Loucy (cell line): ENCODE measurements around the gene ADM2.

ENCODE experiments used
- H2AFZ ChIP-seq: fragments of 200-600 bp; sonication (generic); 2 replicates; pipeline ENCODE4 v1.6.0; 2016; ENCODE audit warnings: antibody characterized with exemption, mild to moderate bottlenecking, low read length, moderate library complexity
- H3F3A ChIP-seq: fragments of 200-600 bp; 2 replicates; pipeline ENCODE4 v1.6.0; 2016; ENCODE audit warnings: antibody characterized with exemption, low read depth, mild to moderate bottlenecking
- H3K27me3 ChIP-seq: fragments of 200-600 bp; sonication (generic); 2 replicates; pipeline ENCODE4 v1.6.1; 2014; ENCODE audit warnings: low read length, mild to moderate bottlenecking; ENCODE audit not compliant: insufficient read depth, poor library complexity, severe bottlenecking
- H3K36me3 ChIP-seq: fragments of 200-600 bp; sonication (generic); 2 replicates; pipeline ENCODE4 v1.6.1; 2016; ENCODE audit warnings: low read length; ENCODE audit not compliant: insufficient read depth
- H3K4me1 ChIP-seq: fragments of 200-600 bp; sonication (generic); 2 replicates; pipeline ENCODE4 v1.5.1; 2014; ENCODE audit warnings: low read length, mild to moderate bottlenecking; ENCODE audit not compliant: insufficient read depth, poor library complexity, severe bottlenecking
- H3K4me2 ChIP-seq: fragments of 200-600 bp; sonication (generic); 2 replicates; pipeline ENCODE4 v1.6.0; 2014; ENCODE audit warnings: antibody characterized with exemption, low read length, low read depth, mild to moderate bottlenecking; ENCODE audit not compliant: poor library complexity, severe bottlenecking
- H3K4me3 ChIP-seq: fragments of 200-600 bp; sonication (generic); 2 replicates; pipeline ENCODE4 v1.5.1; 2014; ENCODE audit warnings: low read length, mild to moderate bottlenecking, mixed read lengths; ENCODE audit not compliant: poor library complexity, severe bottlenecking
- H3K79me2 ChIP-seq: fragments of 200-600 bp; sonication (generic); 2 replicates; pipeline ENCODE4 v1.6.1; 2014; ENCODE audit warnings: low read length; ENCODE audit not compliant: insufficient read depth
- H3K9ac ChIP-seq: fragments of 200-600 bp; sonication (generic); 2 replicates; pipeline ENCODE4 v1.6.0; 2014; ENCODE audit warnings: mild to moderate bottlenecking, low read depth, low read length, moderate library complexity; ENCODE audit not compliant: poor library complexity, severe bottlenecking
- H3K9me2 ChIP-seq: fragments of 200-600 bp; sonication (generic); replicated peaks from 2 replicates; pipeline ENCODE4 v1.6.1; 2016; ENCODE audit warnings: low read depth, low read length, mixed read lengths
- H3K9me3 ChIP-seq: fragments of 200-600 bp; sonication (generic); 2 replicates; pipeline ENCODE4 v1.6.1; 2014; ENCODE audit warnings: mild to moderate bottlenecking, antibody characterized with exemption, low read length, low read depth; ENCODE audit not compliant: insufficient read depth
- H4K20me1 ChIP-seq: fragments of 200-600 bp; sonication (generic); 2 replicates; pipeline ENCODE4 v1.6.0; 2014; ENCODE audit warnings: antibody characterized with exemption, low read length, mild to moderate bottlenecking; ENCODE audit not compliant: insufficient read depth, poor library complexity, severe bottlenecking
- EZH2phosphoT487 ChIP-seq: fragments of 200-600 bp; IDR thresholded peaks from 2 replicates; pipeline ENCODE4 v1.6.1; 2018; ENCODE audit warnings: antibody characterized with exemption, mild to moderate bottlenecking, moderate library complexity, borderline replicate concordance
- TF ChIP-seq, protein P1 (sequence below): fragments of 200-600 bp; sonication (generic); conservative IDR thresholded peaks from 2 replicates; pipeline ENCODE4 v1.5.1; 2014; ENCODE audit warnings: mild to moderate bottlenecking, antibody characterized with exemption, low read length

Gene ADM2

DNA sequence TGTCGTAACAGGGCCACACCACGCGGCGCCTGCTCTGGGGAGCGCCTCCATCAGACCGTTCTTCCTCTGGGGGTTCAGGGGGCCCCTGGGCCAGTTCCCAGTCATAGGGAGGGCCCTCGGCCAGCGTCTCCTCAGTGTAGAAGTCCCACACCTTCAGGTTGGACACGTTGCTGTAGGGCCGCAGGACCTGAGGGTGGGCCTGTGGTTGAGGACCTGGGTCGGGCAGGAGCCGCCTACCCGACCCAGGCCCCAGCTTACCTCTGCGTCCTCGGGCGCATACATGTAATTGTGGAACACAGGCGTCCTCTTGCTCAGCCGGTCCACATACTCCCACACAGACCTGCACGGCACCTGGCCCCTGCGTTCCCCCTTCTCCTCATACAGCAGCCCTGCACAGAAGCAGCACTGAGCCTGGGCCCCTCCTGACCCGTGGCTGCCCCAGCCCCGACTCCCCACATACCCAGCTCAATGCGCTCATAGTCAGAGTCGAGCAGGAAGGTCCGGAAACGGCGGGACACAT lies 26.7 kb upstream of the ADM2 start:
- Histone ChIP-seq H3K4me3 (no peak overlapping the region), H3K79me2 (no peaks in the 10 kb centered on the region), H3K9me3 (no peaks in the 10 kb centered on the region), H3K27me3 (no peaks in the 10 kb centered on the region), H3F3A (no peaks in the 10 kb centered on the region), H3K4me1 (peaks cover 5% of the 10 kb centered on the region), H3K4me2 (no peak overlapping the region), H3K9me2 (no peaks in the 10 kb centered on the region), H3K36me3 (peaks cover 63% of the 10 kb centered on the region; the same call in 1 of the 2 replicates), H4K20me1 (peaks cover 9% of the 10 kb centered on the region), H2AFZ (no peak overlapping the region), H3K9ac (no peak overlapping the region)
- TF ChIP-seq, protein P1, sequence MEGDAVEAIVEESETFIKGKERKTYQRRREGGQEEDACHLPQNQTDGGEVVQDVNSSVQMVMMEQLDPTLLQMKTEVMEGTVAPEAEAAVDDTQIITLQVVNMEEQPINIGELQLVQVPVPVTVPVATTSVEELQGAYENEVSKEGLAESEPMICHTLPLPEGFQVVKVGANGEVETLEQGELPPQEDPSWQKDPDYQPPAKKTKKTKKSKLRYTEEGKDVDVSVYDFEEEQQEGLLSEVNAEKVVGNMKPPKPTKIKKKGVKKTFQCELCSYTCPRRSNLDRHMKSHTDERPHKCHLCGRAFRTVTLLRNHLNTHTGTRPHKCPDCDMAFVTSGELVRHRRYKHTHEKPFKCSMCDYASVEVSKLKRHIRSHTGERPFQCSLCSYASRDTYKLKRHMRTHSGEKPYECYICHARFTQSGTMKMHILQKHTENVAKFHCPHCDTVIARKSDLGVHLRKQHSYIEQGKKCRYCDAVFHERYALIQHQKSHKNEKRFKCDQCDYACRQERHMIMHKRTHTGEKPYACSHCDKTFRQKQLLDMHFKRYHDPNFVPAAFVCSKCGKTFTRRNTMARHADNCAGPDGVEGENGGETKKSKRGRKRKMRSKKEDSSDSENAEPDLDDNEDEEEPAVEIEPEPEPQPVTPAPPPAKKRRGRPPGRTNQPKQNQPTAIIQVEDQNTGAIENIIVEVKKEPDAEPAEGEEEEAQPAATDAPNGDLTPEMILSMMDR: no peak
- no peak for TF ChIP-seq EZH2phosphoT487

DNA sequence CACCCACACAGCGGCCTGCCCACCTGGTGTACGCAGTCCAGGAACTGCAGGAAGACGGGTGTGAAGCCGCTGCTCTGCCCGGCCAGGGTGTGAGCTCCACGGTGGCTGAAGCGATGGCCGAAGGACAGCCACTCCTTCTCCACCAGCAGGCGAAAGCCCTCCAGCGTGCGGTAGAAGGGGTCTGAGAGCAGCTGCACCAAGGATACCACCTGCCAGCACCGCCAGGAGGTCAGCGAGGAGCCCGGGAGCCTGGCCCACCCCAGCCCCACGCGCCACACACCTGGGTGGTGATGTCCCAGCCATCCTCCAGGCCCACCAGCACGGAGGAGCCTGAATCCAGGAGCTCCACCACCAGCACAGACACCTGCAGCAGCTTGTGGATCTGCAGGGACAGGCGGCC lies 26.1 kb upstream of the ADM2 start:
- H3F3A ChIP-seq: no peaks in the 10 kb centered on the region
- no peak overlapping the region for H3K4me3 ChIP-seq
- no peak overlapping the region for H3K4me2 ChIP-seq
- no peak for TF ChIP-seq EZH2phosphoT487
- TF ChIP-seq, protein P1: no peak
- H3K9me2 ChIP-seq: no peaks in the 10 kb centered on the region
- H2AFZ ChIP-seq: no peak overlapping the region
- peaks cover 7% of the 10 kb centered on the region for H4K20me1 ChIP-seq
- peaks cover 68% of the 10 kb centered on the region; the same call in 1 of the 2 replicates for H3K36me3 ChIP-seq
- no peak overlapping the region for H3K9ac ChIP-seq
- H3K9me3 ChIP-seq: no peaks in the 10 kb centered on the region
- H3K27me3 ChIP-seq: no peaks in the 10 kb centered on the region
- H3K4me1 ChIP-seq: no peaks in the 10 kb centered on the region
- no peaks in the 10 kb centered on the region for H3K79me2 ChIP-seq

GRCh38 chr22:50456026-50456425 lies 25.3 kb upstream of the ADM2 start:
- no peaks in the 10 kb centered on the region for H3K79me2 ChIP-seq
- H3K27me3 ChIP-seq: no peaks in the 10 kb centered on the region
- no peak overlapping the region for H3K4me2 ChIP-seq
- H3K36me3 ChIP-seq: peaks cover 72% of the 10 kb centered on the region; the same call in 1 of the 2 replicates
- no peaks in the 10 kb centered on the region for H3K9me2 ChIP-seq
- no peak overlapping the region for H2AFZ ChIP-seq
- H3K9me3 ChIP-seq: no peaks in the 10 kb centered on the region
- peaks cover 2% of the 10 kb centered on the region for H4K20me1 ChIP-seq
- H3F3A ChIP-seq: no peaks in the 10 kb centered on the region
- TF ChIP-seq, protein P1: no peak
- no peak for TF ChIP-seq EZH2phosphoT487
- H3K4me3 ChIP-seq: no peak overlapping the region
- no peaks in the 10 kb centered on the region for H3K4me1 ChIP-seq
- no peak overlapping the region for H3K9ac ChIP-seq
